OCI-M1 (cell line): ENCODE data around the gene PDGFRB.

Experiments
- DNase-seq: peaks from one replicate; lab custom pipeline; 2025; lab: John Stamatoyannopoulos, UW

Gene PDGFRB

GRCh38 chr5:150066901-150067396, 88.7 kb downstream of the PDGFRB start:
- DNase-seq, result no peak

GRCh38 chr5:150066436-150066835, 89.2 kb downstream of the PDGFRB start:
- no peak for DNase-seq

GRCh38 chr5:150065886-150066285, 89.8 kb downstream of the PDGFRB start:
- no peak for DNase-seq

GRCh38 chr5:150065346-150065745, 90.3 kb downstream of the PDGFRB start:
- no peak for DNase-seq

GRCh38 chr5:150064681-150065220, 90.9 kb downstream of the PDGFRB start:
- no peak for DNase-seq
